Measurements from ENCODE around the gene DMGDH. TPM values are rescaled to one million over a fixed set of nuclear protein-coding genes. Genes with fewer than 3 reads are reported as not detected.
A peak's percentile ranks its signal among the peaks of the same experiment; 100 is the strongest.

DMGDH gene
- 3.9 TPM for total RNA-seq (ENCODE audit: insufficient read depth, low replicate concordance)

DNA sequence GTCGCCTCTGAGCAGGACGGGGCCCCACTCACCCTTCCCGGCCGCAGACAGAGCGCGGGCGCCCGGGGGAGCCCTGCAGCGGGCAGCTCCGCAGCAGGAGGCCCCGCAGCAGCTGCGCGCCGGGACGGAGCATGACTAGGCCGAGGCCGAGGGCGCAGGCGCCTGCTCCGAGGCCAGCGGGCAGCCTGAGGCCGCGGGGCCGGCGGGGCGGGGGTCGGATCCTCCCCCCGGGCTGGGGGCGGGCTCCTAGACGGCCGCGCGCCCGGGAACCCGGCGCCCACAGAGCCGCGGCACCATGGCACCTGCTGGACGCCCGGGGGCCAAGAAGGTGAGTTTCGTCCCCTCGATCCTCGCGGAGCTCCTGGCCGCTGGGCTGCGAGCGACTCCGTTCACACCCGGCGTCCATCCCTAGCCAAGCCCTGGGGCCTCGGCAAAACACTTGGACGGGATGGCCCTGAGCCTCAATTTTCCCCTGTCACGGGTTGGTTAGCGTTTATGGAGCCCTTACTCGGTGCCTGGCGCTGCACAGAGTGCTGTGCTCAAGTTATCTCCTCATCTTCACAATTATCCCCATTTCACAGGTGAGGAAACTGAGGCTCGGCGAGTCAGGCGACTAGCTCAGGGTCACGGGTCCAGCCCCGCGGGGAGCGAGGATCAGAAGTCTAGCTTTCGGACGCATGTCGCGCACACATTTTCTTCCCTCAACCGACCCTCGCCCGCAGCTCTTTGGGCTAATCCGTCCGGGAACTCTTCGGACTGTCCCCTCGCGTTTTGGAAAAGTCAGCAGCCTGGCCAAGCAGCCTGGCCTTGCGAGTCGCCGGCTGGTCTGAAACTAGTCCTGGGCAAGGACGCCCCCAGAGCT, at the start of gene DMGDH, which contains the start of gene BHMT2:
Gene DMGDH, minus strand, starts transcription at position 187 of the 862 bp plus-strand sequence. Its CDS starts 54 bp downstream, at position 133.
Gene BHMT2, plus strand, starts transcription at position 280 of the 862 bp plus-strand sequence. Its CDS starts 16 bp downstream, at position 296.
- peak; percentile 36 for DNase-seq (ENCODE audit: low spot score)

DNA sequence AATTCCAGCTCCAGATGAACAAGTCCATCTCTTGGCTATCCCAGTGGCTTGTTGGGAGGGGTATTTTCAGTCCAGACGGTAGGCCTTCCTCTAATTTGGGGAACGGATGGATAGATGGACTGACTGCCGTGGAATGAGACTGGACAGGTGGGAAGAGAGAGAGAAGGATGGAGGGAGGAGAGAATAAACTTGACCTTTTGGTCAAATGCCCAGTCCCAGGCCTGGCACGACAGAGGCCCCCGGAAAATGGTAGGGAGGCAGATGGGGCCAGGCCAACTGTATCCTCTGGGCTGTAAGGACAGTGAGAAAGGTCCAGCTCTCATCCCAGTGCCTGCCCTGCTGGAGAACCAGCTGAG, 43.2 kb upstream of the DMGDH start:
- DNase-seq (ENCODE audit: low spot score) = no peak

GRCh38 chr5:79111960-79112702, 42.7 kb upstream of the DMGDH start:
- DNase-seq (ENCODE audit: low spot score) = no peak

- no peak for DNase-seq (ENCODE audit: low spot score)
Measured at GRCh38 chr5:79111387-79111959, 42.0 kb upstream of the DMGDH start, which contains the start of gene BHMT. TSS of gene BHMT (plus strand) at chr5:79111809. CDS start at chr5:79111886, 77 bp downstream.

- no peak for DNase-seq (ENCODE audit: low spot score)
Measured at GRCh38 chr5:79109527-79110492, 40.3 kb upstream of the DMGDH start.

DNA sequence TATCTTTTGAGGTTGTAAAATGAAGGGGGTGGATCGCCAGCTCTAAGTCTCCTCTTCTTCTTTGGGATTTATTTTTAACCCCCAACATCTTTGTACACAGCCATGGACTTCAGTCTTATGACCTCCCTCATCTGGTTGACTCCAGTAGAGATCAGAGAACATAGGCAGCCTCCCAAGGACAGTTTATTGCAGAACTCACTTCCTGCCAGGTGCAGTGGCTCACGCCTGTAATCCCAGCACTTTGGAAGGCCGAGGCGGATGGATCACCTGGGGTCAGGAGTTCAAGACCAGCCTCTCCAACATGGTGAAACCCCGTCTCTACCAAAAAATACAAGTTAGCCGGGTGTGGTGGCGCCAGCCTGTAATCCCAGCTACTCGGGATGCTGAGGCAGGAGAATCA, 39.3 kb upstream of the DMGDH start:
- no peak for DNase-seq (ENCODE audit: low spot score)

GRCh38 chr5:79108086-79108485, 38.6 kb upstream of the DMGDH start:
- DNase-seq (ENCODE audit: low spot score) = no peak

GRCh38 chr5:79107020-79107796, 37.7 kb upstream of the DMGDH start:
- peak; percentile 59 for DNase-seq (ENCODE audit: low spot score)

- DNase-seq (ENCODE audit: low spot score) = no peak
Measured at GRCh38 chr5:79105868-79106267, 36.4 kb upstream of the DMGDH start.

GRCh38 chr5:79093762-79094161, 24.3 kb upstream of the DMGDH start:
- DNase-seq (ENCODE audit: low spot score) = peak; percentile 42

DNA sequence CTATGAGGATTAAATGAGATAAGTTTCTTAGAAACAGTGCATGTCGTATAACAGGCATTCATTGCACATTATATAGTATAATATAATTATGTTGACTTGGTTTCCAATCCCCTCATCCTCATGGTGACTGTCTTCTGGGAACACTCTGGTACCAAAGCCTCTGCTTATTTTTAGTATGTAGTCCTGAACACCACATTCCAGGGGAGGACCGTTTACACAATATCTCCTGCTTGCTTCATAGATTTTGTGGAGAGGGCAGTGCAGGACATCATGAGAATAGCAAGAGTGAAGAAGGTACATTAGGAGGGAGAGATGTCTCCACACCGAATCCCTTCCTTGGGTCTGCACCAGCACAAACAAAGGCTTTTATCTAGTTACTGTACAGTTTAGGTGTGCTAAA, 21.6 kb upstream of the DMGDH start:
- no peak for DNase-seq (ENCODE audit: low spot score)

GRCh38 chr5:79088507-79088906, 19.0 kb upstream of the DMGDH start:
- no peak for DNase-seq (ENCODE audit: low spot score)

DNA sequence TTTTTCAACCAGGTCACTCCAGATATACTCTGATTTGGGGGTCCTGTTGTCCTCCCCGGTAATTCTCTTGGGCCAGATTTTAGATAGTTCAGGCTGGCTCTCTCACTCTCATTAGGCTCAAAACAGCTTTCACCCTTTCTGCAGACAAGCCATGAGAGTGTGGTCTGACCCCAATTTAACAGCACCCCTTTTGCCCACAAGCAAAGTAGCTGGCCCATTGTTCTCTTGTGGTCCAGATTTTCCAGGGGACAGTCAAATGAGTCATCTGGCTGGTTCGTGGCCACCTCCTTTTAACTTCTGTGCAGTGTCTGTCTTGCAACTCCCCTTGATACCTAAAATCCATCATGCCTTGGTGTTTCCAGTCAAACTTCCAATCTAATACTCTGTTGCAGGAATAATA, 16.6 kb upstream of the DMGDH start:
- no peak for DNase-seq (ENCODE audit: low spot score)

DNA sequence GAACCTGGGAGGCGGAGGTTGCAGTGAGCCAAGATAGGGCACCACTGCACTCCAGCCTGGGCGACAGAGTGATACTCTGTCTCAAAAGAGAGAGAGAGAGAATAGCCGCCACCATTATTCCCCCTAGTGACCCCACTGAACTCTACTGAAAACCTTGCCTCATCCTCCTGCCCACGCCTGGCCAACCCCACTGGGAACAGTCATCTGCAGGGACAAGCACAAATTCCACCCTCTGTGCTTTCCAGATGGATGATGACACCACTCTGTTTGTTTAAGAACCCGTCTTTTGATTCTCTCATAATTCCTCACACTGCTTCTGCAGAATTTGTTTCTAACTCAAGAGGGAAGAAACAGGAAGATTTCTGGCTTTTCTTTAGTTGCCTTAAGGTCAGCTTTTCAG, 12.3 kb upstream of the DMGDH start:
- no peak for DNase-seq (ENCODE audit: low spot score)

GRCh38 chr5:79080804-79081203, 11.3 kb upstream of the DMGDH start:
- no peak for DNase-seq (ENCODE audit: low spot score)

DNA sequence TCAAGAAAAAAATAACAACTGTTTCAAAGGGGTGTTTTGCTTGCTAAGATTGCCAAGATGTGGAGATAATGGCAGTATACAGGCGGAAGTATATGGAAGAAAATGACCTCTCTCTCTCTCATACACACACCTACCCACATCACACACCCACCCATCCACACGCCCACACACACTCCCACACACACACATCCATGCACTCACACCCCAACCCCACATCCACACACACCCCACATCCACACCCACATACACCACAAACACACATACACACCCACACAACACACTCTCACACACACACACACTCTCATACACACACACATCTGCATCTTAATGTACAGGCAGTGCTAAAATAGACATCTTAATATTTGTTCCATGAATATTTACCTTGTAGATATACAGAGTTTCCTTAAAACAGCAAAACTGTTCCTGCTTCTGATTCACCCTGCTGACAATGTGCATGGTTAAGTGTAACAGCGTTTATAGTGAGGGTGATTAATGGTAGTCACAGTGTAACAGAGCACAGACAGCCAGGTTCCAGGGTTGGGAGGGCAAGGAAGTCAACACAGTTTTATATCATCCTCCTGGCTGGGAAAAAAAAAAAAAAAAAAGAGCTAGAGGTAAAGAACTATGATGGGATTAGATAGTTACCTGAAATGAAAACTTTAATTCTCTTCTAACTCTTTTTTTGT, 8.3 kb upstream of the DMGDH start:
- no peak for DNase-seq (ENCODE audit: low spot score)

DNA sequence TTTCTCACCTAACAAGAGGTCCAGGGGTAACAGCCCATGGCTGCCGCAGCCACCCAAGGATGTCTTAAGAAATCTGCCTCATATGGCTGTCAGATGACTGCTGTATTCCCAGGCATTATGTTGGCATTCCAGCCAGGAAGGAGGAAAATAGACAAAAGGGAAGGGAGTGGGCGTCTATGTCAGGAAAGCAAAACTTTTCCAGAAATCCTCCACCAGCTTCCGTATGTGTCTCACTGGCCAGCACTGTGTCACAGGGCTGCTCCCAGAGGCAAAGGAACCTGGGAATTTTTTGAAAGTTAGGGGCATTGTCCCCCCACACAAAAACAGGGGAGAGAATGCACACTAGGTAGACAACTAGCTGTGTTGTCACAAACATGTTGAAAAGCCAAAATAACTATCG, 7.3 kb upstream of the DMGDH start:
- no peak for DNase-seq (ENCODE audit: low spot score)

DNA sequence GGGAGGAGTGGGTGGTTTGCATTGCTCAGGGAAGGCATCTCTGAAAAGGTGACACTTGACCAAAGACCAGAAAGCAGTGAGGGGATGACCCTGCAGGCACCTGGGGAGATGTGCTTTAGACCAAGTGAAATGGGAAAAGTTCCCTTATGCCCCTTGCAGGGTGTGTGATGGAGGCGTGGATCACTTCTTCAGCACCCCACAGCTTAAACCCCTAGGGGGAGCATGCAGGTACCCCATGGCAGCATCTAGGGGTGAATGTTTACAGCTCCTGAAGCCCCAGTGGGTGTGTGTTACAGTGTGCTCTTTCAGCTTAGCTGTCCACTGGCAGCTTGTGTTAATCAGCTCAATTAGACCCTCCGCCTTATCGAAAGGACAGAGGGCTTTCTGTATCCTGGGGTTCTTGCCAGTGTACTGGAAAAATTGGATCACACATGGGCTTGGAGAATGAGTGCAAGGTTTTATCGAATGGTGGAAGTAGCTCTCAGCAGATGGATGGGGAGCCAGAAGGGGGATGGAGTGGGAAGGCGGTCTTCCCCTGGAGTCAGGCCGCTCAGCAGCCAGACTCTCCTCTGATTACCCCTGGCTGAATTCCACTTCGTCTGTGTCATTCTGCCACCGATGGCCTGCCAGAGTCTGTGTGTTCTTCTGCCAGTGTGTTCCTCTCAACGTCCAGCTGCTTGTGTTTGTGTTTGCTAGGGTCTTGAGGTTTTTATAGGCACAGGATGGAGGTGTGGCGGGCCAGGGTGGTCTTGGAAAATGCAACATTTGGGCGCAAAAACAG, 6.4 kb upstream of the DMGDH start:
- no peak for DNase-seq (ENCODE audit: low spot score)

- DNase-seq (ENCODE audit: low spot score) = no peak
Measured at GRCh38 chr5:79074641-79075040, 5.2 kb upstream of the DMGDH start.
